GM10248 (cell line): ENCODE measurements around the gene TCEA3.

Experiments used
- CTCF ChIA-PET: fragments of 300-600 bp; sonication (Branson Sonifier 250); formaldehyde crosslinking; extraction: SDS; loops from one replicate; lab custom pipeline; 2021; ENCODE audit warnings: antibody characterized with exemption; lab: Yijun Ruan, JAX
- POLR2A ChIA-PET: fragments of 350-650 bp; sonication (Branson Sonifier 250); formaldehyde crosslinking; extraction: SDS; loops from one replicate; lab custom pipeline; 2020; ENCODE audit warnings: antibody characterized with exemption; lab: Yijun Ruan, JAX
- DNase-seq: peaks from one replicate; pipeline ENCODE4 v3.0.0; 2012; ENCODE audit errors: extremely low spot score
- TF ChIP-seq, protein P1 (sequence below): IDR thresholded peaks from 2 replicates; pipeline ENCODE4 v1.5.1; 2012; ENCODE audit warnings: mild to moderate bottlenecking, low read depth; ENCODE audit errors: extremely low read depth, missing control alignments, control extremely low read depth

TCEA3 gene

DNA sequence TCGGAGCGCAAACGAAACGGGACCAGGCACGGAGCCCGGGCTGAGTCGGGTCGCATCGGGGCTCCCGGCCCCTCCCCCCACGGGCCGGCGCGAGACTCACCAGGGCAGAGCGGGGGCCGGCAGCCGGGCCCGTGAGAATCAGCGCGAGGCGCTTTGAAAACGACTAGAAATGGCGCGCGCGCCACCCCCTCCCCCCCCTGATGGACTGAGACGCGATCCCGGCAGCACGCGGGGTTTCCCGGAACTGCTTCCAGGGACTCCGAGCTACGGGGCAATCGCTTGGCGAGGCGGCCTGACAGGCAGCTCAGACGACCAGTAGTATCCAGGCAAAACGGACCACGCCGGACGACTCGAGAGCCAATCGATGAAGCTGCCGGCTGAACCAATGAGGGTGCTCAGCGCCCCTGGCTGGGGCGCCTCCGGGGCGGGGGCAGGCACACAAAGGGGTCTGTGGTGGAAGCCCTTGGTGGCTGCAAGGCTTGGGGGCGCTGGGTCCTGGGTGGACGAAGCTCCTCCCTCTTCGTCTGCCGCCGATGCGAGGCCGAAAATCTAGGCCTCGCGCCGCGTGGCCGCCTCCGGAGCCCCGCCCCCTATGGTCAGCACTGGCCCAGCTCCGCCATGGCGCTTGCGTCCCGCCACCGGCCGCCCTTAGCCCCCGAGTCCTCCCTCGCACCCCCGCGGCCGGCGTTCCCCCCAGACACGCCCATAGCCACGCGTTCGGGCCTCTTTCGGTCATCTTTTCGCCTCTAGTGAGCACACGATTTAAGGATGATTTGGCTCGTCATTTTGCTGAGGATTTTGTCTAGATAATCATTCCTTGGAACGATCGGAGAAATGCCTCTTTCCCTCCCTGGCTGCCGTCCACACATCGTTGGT is 80.2 kb downstream of the TCEA3 start, which contains the start of gene HNRNPR:
HNRNPR (minus strand) TSS at position 174 of the 876 bp plus-strand sequence. CDS start 3,276 bp downstream, outside the sequence.
- peak; percentile 100 for DNase-seq
- TF ChIP-seq, protein P1, sequence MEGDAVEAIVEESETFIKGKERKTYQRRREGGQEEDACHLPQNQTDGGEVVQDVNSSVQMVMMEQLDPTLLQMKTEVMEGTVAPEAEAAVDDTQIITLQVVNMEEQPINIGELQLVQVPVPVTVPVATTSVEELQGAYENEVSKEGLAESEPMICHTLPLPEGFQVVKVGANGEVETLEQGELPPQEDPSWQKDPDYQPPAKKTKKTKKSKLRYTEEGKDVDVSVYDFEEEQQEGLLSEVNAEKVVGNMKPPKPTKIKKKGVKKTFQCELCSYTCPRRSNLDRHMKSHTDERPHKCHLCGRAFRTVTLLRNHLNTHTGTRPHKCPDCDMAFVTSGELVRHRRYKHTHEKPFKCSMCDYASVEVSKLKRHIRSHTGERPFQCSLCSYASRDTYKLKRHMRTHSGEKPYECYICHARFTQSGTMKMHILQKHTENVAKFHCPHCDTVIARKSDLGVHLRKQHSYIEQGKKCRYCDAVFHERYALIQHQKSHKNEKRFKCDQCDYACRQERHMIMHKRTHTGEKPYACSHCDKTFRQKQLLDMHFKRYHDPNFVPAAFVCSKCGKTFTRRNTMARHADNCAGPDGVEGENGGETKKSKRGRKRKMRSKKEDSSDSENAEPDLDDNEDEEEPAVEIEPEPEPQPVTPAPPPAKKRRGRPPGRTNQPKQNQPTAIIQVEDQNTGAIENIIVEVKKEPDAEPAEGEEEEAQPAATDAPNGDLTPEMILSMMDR = no peak
- ChIA-PET POLR2A (interaction anchor here (0.6 to 1.0 kb wide), 8 partner anchors 10 to 256 kb away, joined by 3 to 11 read pairs (median 4); partner anchors contain the start of gene ZNF436), CTCF (interaction anchor here (0.7 to 2.7 kb wide), 6 partner anchors 12 to 153 kb away, joined by 3 to 11 read pairs (median 4); no protein-coding TSS in a partner anchor)

DNA sequence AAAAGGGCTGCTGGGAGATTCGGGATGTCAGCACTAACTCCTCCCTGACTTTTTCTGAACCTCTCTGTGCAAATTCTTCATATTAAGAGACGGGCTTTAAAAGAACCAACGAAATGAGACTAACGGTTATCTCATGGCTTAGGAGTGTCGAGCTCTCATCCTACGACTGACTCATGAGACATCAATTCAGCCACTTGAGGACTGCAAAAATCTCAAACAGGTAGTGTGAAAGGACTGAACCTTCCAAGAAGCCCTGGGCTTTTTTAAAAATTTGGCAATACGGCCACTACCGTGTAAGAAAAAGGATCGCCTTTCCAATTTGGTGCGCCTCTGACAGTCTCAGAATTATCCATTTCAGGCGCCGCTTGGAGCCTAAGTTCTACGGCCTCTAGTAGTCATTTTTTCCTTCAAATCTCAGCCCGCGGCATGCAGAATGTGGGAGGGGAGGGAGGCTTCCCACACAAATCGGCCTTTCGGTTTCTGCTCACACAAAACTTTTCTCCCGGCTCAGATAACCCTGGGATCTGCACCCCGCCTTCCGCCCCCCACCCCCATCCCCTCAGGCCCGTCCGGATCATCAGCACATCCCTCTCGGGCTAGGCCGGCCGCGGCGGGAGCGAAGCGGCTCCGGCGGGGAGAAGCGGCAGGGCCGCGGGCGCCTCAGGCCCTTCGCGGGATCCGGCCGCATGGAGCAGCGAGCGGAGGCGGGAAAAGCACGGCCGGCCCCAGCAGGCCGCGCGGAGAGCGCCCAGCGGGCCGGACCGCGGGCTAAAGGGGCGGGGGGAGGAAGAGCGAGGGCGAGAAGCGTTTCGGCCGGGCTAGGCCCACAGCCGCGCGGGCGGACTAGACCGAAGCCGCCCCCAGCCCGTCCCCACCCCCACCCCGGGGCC is 81.1 kb downstream of the TCEA3 start:
- DNase-seq = no peak
- CTCF ChIA-PET = interaction anchor here (1.4 to 2.7 kb wide), 3 partner anchors 13 to 58 kb away, joined by 3 to 11 read pairs (median 10); no protein-coding TSS in a partner anchor
- POLR2A ChIA-PET = interaction anchor here (0.7 to 1.0 kb wide), 3 partner anchors 14 to 26 kb away, joined by 3 to 5 read pairs (median 4); partner anchors contain the start of gene ZNF436
- TF ChIP-seq, protein P1 = no peak

DNA sequence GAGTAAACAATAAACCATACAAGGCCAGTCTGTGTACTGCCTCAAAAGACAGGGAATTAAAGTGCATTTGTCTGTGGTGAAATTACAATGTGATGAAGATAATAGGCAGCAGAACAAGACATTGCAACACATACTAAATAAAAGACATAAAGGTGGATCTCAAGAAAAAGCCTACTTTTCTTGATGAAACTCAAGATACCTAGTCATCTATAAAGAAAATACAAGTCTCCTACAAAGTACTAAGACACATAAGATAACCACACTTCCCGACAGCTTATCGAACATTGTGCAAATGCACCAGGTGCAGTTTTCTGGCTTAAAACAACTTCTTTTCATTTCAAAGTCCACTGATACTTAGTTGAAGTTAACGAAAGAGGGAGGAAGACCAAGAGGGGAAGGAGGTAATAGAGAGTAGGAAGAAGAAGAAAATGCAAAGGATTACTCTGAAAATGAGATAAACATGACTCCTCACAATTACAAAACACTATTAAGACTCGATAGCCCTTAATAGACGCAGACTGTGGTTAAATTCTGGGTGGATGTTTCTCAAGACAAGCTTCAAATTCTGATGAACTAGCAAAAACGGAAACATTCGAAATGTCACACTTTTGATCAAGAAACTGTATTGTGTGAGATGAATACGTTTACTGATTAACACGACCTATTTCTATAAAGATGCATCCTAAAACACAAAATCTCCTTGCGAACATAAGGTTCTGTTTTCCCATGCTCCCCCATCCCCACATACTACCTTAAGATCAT is 82.4 kb downstream of the TCEA3 start:
- ChIA-PET POLR2A (no interaction called here), CTCF (no interaction called here)
- no peak for DNase-seq
- TF ChIP-seq, protein P1 = no peak

DNA sequence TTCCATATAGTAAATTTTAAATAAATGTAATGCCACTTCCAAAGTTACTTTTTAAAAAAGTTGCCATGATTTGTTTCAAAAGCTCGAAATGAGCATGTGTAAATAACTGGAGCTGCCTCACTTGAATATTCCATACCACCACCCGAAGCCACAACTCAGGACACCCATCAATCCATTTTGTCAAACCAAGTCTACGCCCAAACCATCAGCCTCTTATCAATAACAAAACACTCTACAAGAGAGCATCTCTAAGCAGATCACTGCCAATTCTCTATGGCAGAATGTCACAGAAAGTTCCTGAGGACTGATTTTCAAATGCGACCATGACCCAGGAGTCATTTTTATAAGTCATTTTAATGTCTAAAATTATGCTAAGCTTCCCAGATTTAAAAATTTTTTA is 84.9 kb downstream of the TCEA3 start:
- ChIA-PET CTCF (interaction anchor here (1.0 to 2.1 kb wide), 5 partner anchors 20 to 200 kb away, joined by 3 to 5 read pairs (median 4); no protein-coding TSS in a partner anchor), POLR2A (no interaction called here)
- TF ChIP-seq, protein P1 = no peak

DNA sequence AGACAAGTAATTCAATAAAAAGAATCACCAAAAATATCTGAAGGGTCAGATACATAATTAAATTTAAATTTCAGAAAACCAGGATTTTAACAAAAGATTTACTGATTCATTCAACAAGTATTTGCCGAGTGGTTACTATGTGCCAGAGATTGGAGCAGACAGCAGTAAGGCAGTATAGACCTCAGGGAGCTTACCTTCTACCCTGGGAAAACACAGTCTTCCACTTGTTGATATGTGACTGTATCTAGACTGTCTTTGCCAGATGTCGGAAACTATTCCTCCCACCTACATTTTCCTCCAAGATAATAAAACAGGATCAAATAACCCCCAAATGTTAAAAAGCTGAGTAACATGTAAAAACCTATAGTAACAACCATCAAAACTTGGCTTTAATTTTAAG is 86.7 kb downstream of the TCEA3 start:
- POLR2A ChIA-PET = no interaction called here
- DNase-seq = no peak
- CTCF ChIA-PET = interaction anchor here (1.9 kb wide), 1 partner anchor 19 kb away, joined by 5 read pairs; no protein-coding TSS in a partner anchor
- TF ChIP-seq, protein P1 = no peak

More for the DNA sequence above, 84.9 kb downstream of the TCEA3 start:
- DNase-seq = no peak
